ENCODE data around the gene GPR148. TPM values are rescaled to one million over a fixed set of nuclear protein-coding genes. Genes with fewer than 3 reads are reported as not detected.

Gene GPR148
- total and polyA plus RNA-seq, 2 of the 8 experiments (the other 6 are each of a cell fraction or from before 2014, with no cell fraction given) = 0.05 TPM; not detected in 1

- Histone ChIP-seq H4K8ac (ENCODE audit: extremely low read depth, insufficient read depth, low read length) (no peak overlapping the region), H2BK15ac (ENCODE audit: low read length) (no peak overlapping the region), H3K79me2 (ENCODE audit: control insufficient read depth in 1 of 2, insufficient read depth in 2 of 2, low read length in 2 of 2) (no peaks in the 10 kb centered on the region), H3K23me2 (ENCODE audit: low read depth, low read length) (no peaks in the 10 kb centered on the region), H3K14ac (ENCODE audit: insufficient read length) (no peak overlapping the region), H4K91ac (replicated peaks; ENCODE audit: insufficient read length, low read length) (no peak overlapping the region), H3K9me3 (ENCODE audit: insufficient read depth in 2 of 2, low read depth in 1 of 2, low read length in 1 of 2) (no peaks in the 10 kb centered on the region), H2AK5ac (ENCODE audit: low read depth, low read length) (no peak overlapping the region), H4K20me1 (replicated peaks in 1 of 2; ENCODE audit: control insufficient read depth in 1 of 2, insufficient read depth in 2 of 2, low read length in 2 of 2) (no peaks in the 10 kb centered on the region), H3K27me3 (replicated peaks in 1 of 4; ENCODE audit: control insufficient read depth in 3 of 4, extremely low read depth in 1 of 4, insufficient read depth in 3 of 4, low read length in 3 of 4) (no peaks in the 10 kb centered on the region), H3K27ac (ENCODE audit: low read depth, low read length) (no peak overlapping the region), H2BK120ac (replicated peaks; ENCODE audit: low read depth, low read length) (no peak overlapping the region), H3K79me1 (ENCODE audit: low read depth, low read length) (no peaks in the 10 kb centered on the region), H3K18ac (ENCODE audit: extremely low read depth, low read length) (no peak overlapping the region), H2AFZ (ENCODE audit: low read length) (no peak overlapping the region), H3K4me2 (ENCODE audit: insufficient read depth in 1 of 2, low read depth in 2 of 2, low read length in 2 of 2) (no peak overlapping the region), H2BK12ac (ENCODE audit: low read depth, low read length) (no peak overlapping the region), H3K4me1 (replicated peaks in 1 of 4; ENCODE audit: control insufficient read depth in 3 of 4, insufficient read depth in 4 of 4, low read length in 3 of 4) (no peaks in the 10 kb centered on the region), H4K5ac (ENCODE audit: insufficient read length, low read depth, low read length) (no peak overlapping the region), H2BK5ac (ENCODE audit: low read depth, low read length) (no peak overlapping the region), H3K36me3 (ENCODE audit: control insufficient read depth in 2 of 4, insufficient read depth in 4 of 4, low read length in 3 of 4) (no peaks in the 10 kb centered on the region), H3K56ac (replicated peaks; ENCODE audit: insufficient read length, low read depth, low read length) (no peak overlapping the region), H3K9ac (replicated peaks in 1 of 4; ENCODE audit: extremely low read depth in 1 of 4, low read depth in 3 of 4, low read length in 3 of 4) (no peak overlapping the region), H3K23ac (ENCODE audit: insufficient read length) (no peak overlapping the region), H2BK20ac (ENCODE audit: low read length) (no peak overlapping the region), H3K4me3 (ENCODE audit: extremely low read depth in 1 of 4, insufficient read depth in 2 of 4, low read depth in 3 of 4, low read length in 4 of 4) (no peak overlapping the region), H3K4ac (replicated peaks; ENCODE audit: insufficient read length, low read depth, low read length) (no peak overlapping the region)
- no peak for FAIRE-seq
- CTCF ChIA-PET (ENCODE audit: partially characterized antibody) = no interaction called here
- TF ChIP-seq TCF12 (IDR thresholded peaks at IDR 0.05; ENCODE audit: low read depth, low read length) (no peak), EP300 (IDR thresholded peaks at IDR 0.05; ENCODE audit: borderline replicate concordance in 1 of 2, low read depth in 2 of 2, low read length in 2 of 2) (no peak), SIRT6 (IDR thresholded peaks at IDR 0.05; ENCODE audit: low read length) (no peak), TAF1 (IDR thresholded peaks at IDR 0.05; ENCODE audit: low read depth, low read length) (no peak), NANOG (IDR thresholded peaks at IDR 0.05; ENCODE audit: insufficient read depth, low read depth, low read length, poor library complexity, severe bottlenecking) (no peak)
- TF ChIP-seq, protein P1, sequence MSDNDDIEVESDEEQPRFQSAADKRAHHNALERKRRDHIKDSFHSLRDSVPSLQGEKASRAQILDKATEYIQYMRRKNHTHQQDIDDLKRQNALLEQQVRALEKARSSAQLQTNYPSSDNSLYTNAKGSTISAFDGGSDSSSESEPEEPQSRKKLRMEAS (IDR thresholded peaks at IDR 0.05) = no peak
- POLR2A ChIA-PET (ENCODE audit: partially characterized antibody) = no interaction called here
- no peak for DNase-seq (ENCODE audit: low read depth in 1 of 2, low spot score in 2 of 2)
- 91% methylated on average over 5 of the region's 5 CpGs; no CpG with 5 or more reads in 1 of the 2 experiments for WGBS, 2 experiments (ENCODE audit: extremely low coverage in 1 of 2, insufficient coverage in 1 of 2, insufficient read length in 1 of 2, insufficient replicate concordance in 2 of 2, low coverage in 1 of 2, low lambda C conversion rate in 2 of 2, missing lambda C conversion rate in 1 of 2)
Measured at GRCh38 chr2:130764821-130765115, 35.9 kb downstream of the GPR148 start.

Measured in H1 (cell line).